ENCODE measurements around the gene RFTN1. TPM values are rescaled to one million over a fixed set of nuclear protein-coding genes. Genes with fewer than 3 reads are reported as not detected.

RFTN1 gene
- total and polyA plus RNA-seq, 2 of the 8 experiments (the other 6 are each of a cell fraction or from before 2014, with no cell fraction given) = 4.6 to 6.7 TPM

- no peak overlapping the region for H4K91ac ChIP-seq (replicated peaks; ENCODE audit: insufficient read length, low read length)
- no peak overlapping the region for H2AK5ac ChIP-seq (ENCODE audit: low read depth, low read length)
- H3K23ac ChIP-seq (ENCODE audit: insufficient read length) = no peak overlapping the region
- H3K27me3 ChIP-seq (replicated peaks in 1 of 4; ENCODE audit: control insufficient read depth in 3 of 4, extremely low read depth in 1 of 4, insufficient read depth in 3 of 4, low read length in 3 of 4) = no peaks in the 10 kb centered on the region
- H2BK12ac ChIP-seq (ENCODE audit: low read depth, low read length) = no peak overlapping the region
- 92% methylated on average over 6 of the region's 6 CpGs; no CpG with 5 or more reads in 1 of the 2 experiments for WGBS, 2 experiments (ENCODE audit: extremely low coverage in 1 of 2, insufficient coverage in 1 of 2, insufficient read length in 1 of 2, insufficient replicate concordance in 2 of 2, low coverage in 1 of 2, low lambda C conversion rate in 2 of 2, missing lambda C conversion rate in 1 of 2)
- H4K8ac ChIP-seq (ENCODE audit: extremely low read depth, insufficient read depth, low read length) = no peak overlapping the region
- ChIA-PET CTCF (ENCODE audit: partially characterized antibody) (interaction anchor here (0.8 to 1.5 kb wide), 5 partner anchors 9 to 146 kb away, joined by 3 to 4 read pairs (median 3); no protein-coding TSS in a partner anchor), POLR2A (ENCODE audit: partially characterized antibody) (no interaction called here)
- no peak overlapping the region for H3K4me3 ChIP-seq (ENCODE audit: extremely low read depth in 1 of 4, insufficient read depth in 2 of 4, low read depth in 3 of 4, low read length in 4 of 4)
- no peak overlapping the region for H2BK120ac ChIP-seq (replicated peaks; ENCODE audit: low read depth, low read length)
- no peak overlapping the region for H3K4ac ChIP-seq (replicated peaks; ENCODE audit: insufficient read length, low read depth, low read length)
- no peaks in the 10 kb centered on the region for H3K79me1 ChIP-seq (ENCODE audit: low read depth, low read length)
- no peak overlapping the region for H2AFZ ChIP-seq (ENCODE audit: low read length)
- H4K20me1 ChIP-seq (replicated peaks in 1 of 2; ENCODE audit: control insufficient read depth in 1 of 2, insufficient read depth in 2 of 2, low read length in 2 of 2) = no peaks in the 10 kb centered on the region
- H3K27ac ChIP-seq (ENCODE audit: low read depth, low read length) = no peak overlapping the region
- H3K4me1 ChIP-seq (replicated peaks in 1 of 4; ENCODE audit: control insufficient read depth in 3 of 4, insufficient read depth in 4 of 4, low read length in 3 of 4) = peaks cover 0 to 4% (median 2%) of the 10 kb centered on the region in 4 experiments; a peak in 4 of 7 replicates
- no peak overlapping the region for H2BK15ac ChIP-seq (ENCODE audit: low read length)
- H3K56ac ChIP-seq (replicated peaks; ENCODE audit: insufficient read length, low read depth, low read length) = no peak overlapping the region
- H3K18ac ChIP-seq (ENCODE audit: extremely low read depth, low read length) = no peak overlapping the region
- DNase-seq (ENCODE audit: low read depth in 1 of 2, low spot score in 2 of 2) (no peak), FAIRE-seq (no peak)
- no peak overlapping the region for H2BK20ac ChIP-seq (ENCODE audit: low read length)
- H2BK5ac ChIP-seq (ENCODE audit: low read depth, low read length) = no peak overlapping the region
- H3K36me3 ChIP-seq (ENCODE audit: control insufficient read depth in 2 of 4, insufficient read depth in 4 of 4, low read length in 3 of 4) = no peaks in the 10 kb centered on the region
- no peaks in the 10 kb centered on the region; the same call in 1 of the 2 replicates for H3K23me2 ChIP-seq (ENCODE audit: low read depth, low read length)
- TF ChIP-seq KDM4A (IDR thresholded peaks at IDR 0.05; ENCODE audit: low read depth, low read length, severe bottlenecking) (no peak), SRF (IDR thresholded peaks at IDR 0.05; ENCODE audit: low read depth, low read length) (no peak)
- no peak overlapping the region for H3K14ac ChIP-seq (ENCODE audit: insufficient read length)
- H4K5ac ChIP-seq (ENCODE audit: insufficient read length, low read depth, low read length) = no peak overlapping the region
- no peak overlapping the region for H3K9ac ChIP-seq (replicated peaks in 1 of 4; ENCODE audit: extremely low read depth in 1 of 4, low read depth in 3 of 4, low read length in 3 of 4)
- H3K9me3 ChIP-seq (ENCODE audit: insufficient read depth in 2 of 2, low read depth in 1 of 2, low read length in 1 of 2) = no peaks in the 10 kb centered on the region
- no peak overlapping the region for H3K4me2 ChIP-seq (ENCODE audit: insufficient read depth in 1 of 2, low read depth in 2 of 2, low read length in 2 of 2)
- no peaks in the 10 kb centered on the region for H3K79me2 ChIP-seq (ENCODE audit: control insufficient read depth in 1 of 2, insufficient read depth in 2 of 2, low read length in 2 of 2)
These were observed 109.1 kb downstream of the RFTN1 start for GRCh38 chr3:16404349-16404895.

Measured in H1 (cell line).